H1 (cell line): ENCODE results near the gene GPR161. TPM values are rescaled to one million over a fixed set of nuclear protein-coding genes. Genes with fewer than 3 reads are reported as not detected.

ENCODE experiments used
- CTCF ChIA-PET: fragments of 300-600 bp; sonication (Branson Sonifier 250); formaldehyde crosslinking; loops from one replicate; lab custom pipeline; 2021; ENCODE audit not compliant: partially characterized antibody; lab: Charles Lee
- POLR2A ChIA-PET: fragments of 300-600 bp; sonication (Branson Sonifier 250); formaldehyde crosslinking; loops from one replicate; lab custom pipeline; 2021; ENCODE audit warnings: inconsistent platforms; ENCODE audit not compliant: partially characterized antibody; lab: Charles Lee
- DNase-seq, 2 experiments: peaks; one replicate each; pipeline versions ENCODE4 v3.0.0 to v3.0.0-alpha.2; 2010 to 2022; ENCODE audit warnings: low spot score in 2 of 2, low read depth in 1 of 2, mixed read lengths in 1 of 2
- FAIRE-seq: peaks from 2 replicates; lab custom pipeline; 2011; peaks lifted over from hg19 to GRCh38; lab: Jason Lieb, UNC
- H2AFZ ChIP-seq: 2 replicates; pipeline ENCODE4 v1.8.1; 2012; ENCODE audit warnings: low read length, inconsistent platforms
- H2AK5ac ChIP-seq: 2 replicates; pipeline ENCODE4 v1.6.1; 2013; ENCODE audit warnings: low read depth, low read length
- H2BK120ac ChIP-seq: replicated peaks from 2 replicates; pipeline ENCODE3; 2013; ENCODE audit warnings: low read depth, low read length, inconsistent platforms
- H2BK12ac ChIP-seq: 2 replicates; pipeline ENCODE4 v1.6.1; 2013; ENCODE audit warnings: low read depth, low read length
- H2BK15ac ChIP-seq: 2 replicates; pipeline ENCODE4 v1.6.1; 2013; ENCODE audit warnings: low read length
- H2BK20ac ChIP-seq: 2 replicates; pipeline ENCODE4 v1.6.1; 2013; ENCODE audit warnings: low read length
- H2BK5ac ChIP-seq: 2 replicates; pipeline ENCODE4 v1.6.1; 2013; ENCODE audit warnings: low read depth, low read length
- H3K14ac ChIP-seq: 2 replicates; pipeline ENCODE4 v1.6.1; 2013; ENCODE audit warnings: inconsistent platforms; ENCODE audit not compliant: insufficient read length
- H3K18ac ChIP-seq: 2 replicates; pipeline ENCODE4 v1.6.1; 2013; ENCODE audit warnings: low read length; ENCODE audit errors: extremely low read depth
- H3K23ac ChIP-seq: 2 replicates; pipeline ENCODE4 v1.6.1; 2013; ENCODE audit warnings: inconsistent platforms; ENCODE audit not compliant: insufficient read length
- H3K23me2 ChIP-seq: 2 replicates; pipeline ENCODE4 v1.6.1; 2013; ENCODE audit warnings: low read depth, low read length
- H3K27ac ChIP-seq: 2 replicates; pipeline ENCODE4 v1.6.1; 2011; ENCODE audit warnings: low read depth, low read length, inconsistent platforms
- H3K27me3 ChIP-seq, 4 experiments: replicated peaks in 1 of 4; 1 replicate in 1 of 4; 2 replicates in 3 of 4; pipeline versions ENCODE4 v1.6.1 to v1.8.1; 2011 to 2013; ENCODE audit warnings: low read length in 3 of 4, mild to moderate bottlenecking in 3 of 4, inconsistent platforms in 2 of 4, mixed read lengths in 2 of 4, moderate library complexity in 1 of 4; ENCODE audit not compliant: control insufficient read depth in 3 of 4, insufficient read depth in 3 of 4; ENCODE audit errors: extremely low read depth in 1 of 4
- H3K36me3 ChIP-seq, 4 experiments: 2 replicates each; pipeline versions ENCODE4 v1.6.1 to v1.8.1; 2011 to 2013; ENCODE audit warnings: mild to moderate bottlenecking in 4 of 4, low read length in 3 of 4, moderate library complexity in 2 of 4, control low read depth in 1 of 4, inconsistent platforms in 1 of 4; ENCODE audit not compliant: insufficient read depth in 4 of 4, control insufficient read depth in 2 of 4
- H3K4ac ChIP-seq: replicated peaks from 2 replicates; pipeline ENCODE3; 2013; ENCODE audit warnings: low read length, low read depth, mixed read lengths, inconsistent platforms; ENCODE audit not compliant: insufficient read length
- H3K4me1 ChIP-seq, 4 experiments: replicated peaks in 1 of 4; 1 replicate in 1 of 4; 2 replicates in 3 of 4; pipeline versions ENCODE4 v1.6.1 to v1.8.1; 2011 to 2013; ENCODE audit warnings: low read length in 3 of 4, inconsistent platforms in 2 of 4, mixed read lengths in 1 of 4; ENCODE audit not compliant: insufficient read depth in 4 of 4, control insufficient read depth in 3 of 4
- H3K4me2 ChIP-seq, 2 experiments: 2 replicates each; pipeline versions ENCODE4 v1.6.1 to v1.8.1; 2011 to 2013; ENCODE audit warnings: low read depth in 2 of 2, low read length in 2 of 2, control low read depth in 1 of 2, inconsistent platforms in 1 of 2, mild to moderate bottlenecking in 1 of 2; ENCODE audit not compliant: insufficient read depth in 1 of 2
- H3K4me3 ChIP-seq, 4 experiments: fragments of 200-600, 300-600 bp in 1 of 4; sonication (generic), shearing (Covaris generic), sonication (Bioruptor Twin) in 1 of 4; 2 replicates each; pipeline versions ENCODE4 v1.5.1 to v1.8.1; 2011 to 2016; ENCODE audit warnings: low read length in 4 of 4, low read depth in 3 of 4, control low read depth in 2 of 4, inconsistent platforms in 2 of 4, mild to moderate bottlenecking in 2 of 4, mixed read lengths in 1 of 4, moderate library complexity in 1 of 4; ENCODE audit not compliant: insufficient read depth in 2 of 4; ENCODE audit errors: extremely low read depth in 1 of 4
- H3K56ac ChIP-seq: replicated peaks from 2 replicates; pipeline ENCODE3; 2013; ENCODE audit warnings: low read depth, mild to moderate bottlenecking, mixed read lengths, low read length, inconsistent platforms; ENCODE audit not compliant: insufficient read length
- H3K79me1 ChIP-seq: 2 replicates; pipeline ENCODE4 v1.6.1; 2013; ENCODE audit warnings: low read depth, low read length, control low read depth
- H3K79me2 ChIP-seq, 2 experiments: 2 replicates each; pipeline versions ENCODE4 v1.6.1 to v1.8.1; 2012 to 2013; ENCODE audit warnings: low read length in 2 of 2, mild to moderate bottlenecking in 2 of 2, inconsistent platforms in 1 of 2; ENCODE audit not compliant: insufficient read depth in 2 of 2, control insufficient read depth in 1 of 2
- H3K9ac ChIP-seq, 4 experiments: replicated peaks in 1 of 4; 1 replicate in 1 of 4; 2 replicates in 3 of 4; pipeline versions ENCODE4 v1.6.1 to v1.8.1; 2011 to 2013; ENCODE audit warnings: low read depth in 3 of 4, low read length in 3 of 4, control low read depth in 2 of 4, mild to moderate bottlenecking in 2 of 4, moderate library complexity in 2 of 4, inconsistent platforms in 1 of 4; ENCODE audit errors: extremely low read depth in 1 of 4
- H3K9me3 ChIP-seq, 2 experiments: 2 replicates each; pipeline versions ENCODE4 v1.6.1 to v1.8.1; 2012 to 2013; ENCODE audit warnings: mild to moderate bottlenecking in 2 of 2, moderate library complexity in 2 of 2, control low read depth in 1 of 2, inconsistent platforms in 1 of 2, low read depth in 1 of 2, low read length in 1 of 2, mixed read lengths in 1 of 2; ENCODE audit not compliant: insufficient read depth in 2 of 2
- H4K20me1 ChIP-seq, 2 experiments: replicated peaks in 1 of 2; 2 replicates each; pipeline versions ENCODE3 to v1.8.1; 2011 to 2013; ENCODE audit warnings: inconsistent platforms in 2 of 2, low read length in 2 of 2, mild to moderate bottlenecking in 1 of 2; ENCODE audit not compliant: insufficient read depth in 2 of 2, control insufficient read depth in 1 of 2
- H4K5ac ChIP-seq: 2 replicates; pipeline ENCODE4 v1.6.1; 2013; ENCODE audit warnings: low read length, low read depth, mixed read lengths, inconsistent platforms; ENCODE audit not compliant: insufficient read length
- H4K8ac ChIP-seq: 2 replicates; pipeline ENCODE4 v1.8.0; 2013; ENCODE audit warnings: mild to moderate bottlenecking, moderate library complexity, low read length, inconsistent platforms; ENCODE audit not compliant: insufficient read depth; ENCODE audit errors: extremely low read depth
- H4K91ac ChIP-seq: replicated peaks from 2 replicates; pipeline ENCODE3; 2013; ENCODE audit warnings: low read length, mixed read lengths, inconsistent platforms; ENCODE audit not compliant: insufficient read length
- CBX8 ChIP-seq: fragments of 300-800, 300-1000 bp; sonication (generic); IDR thresholded peaks from 2 replicates; pipeline ENCODE4 v1.7.1; 2016; ENCODE audit warnings: low read depth, low read length, borderline replicate concordance
- POU5F1 ChIP-seq: IDR thresholded peaks from 2 replicates; pipeline ENCODE4 v1.6.1; 2011; ENCODE audit warnings: low read depth, mild to moderate bottlenecking, low read length, moderate library complexity
- SP1 ChIP-seq: IDR thresholded peaks from 2 replicates; pipeline ENCODE4 v1.6.1; 2011; ENCODE audit warnings: low read depth, low read length
- WGBS, 2 experiments: shearing (Covaris generic) in 1 of 2; methylation state at CpG; one replicate each; pipeline versions ENCODE4 v1.1.6 to v1.1.7; 2013 to 2015; ENCODE audit warnings: low lambda C conversion rate in 2 of 2, mixed read lengths in 2 of 2, inconsistent platforms in 1 of 2, low coverage in 1 of 2, missing lambda C conversion rate in 1 of 2; ENCODE audit not compliant: insufficient replicate concordance in 2 of 2, insufficient coverage in 1 of 2, insufficient read length in 1 of 2; ENCODE audit errors: extremely low coverage in 1 of 2, missing lambda C conversion rate in 1 of 2; 5-methylcytosine and 5-hydroxymethylcytosine counted together
- polyA plus RNA-seq, 7 experiments: library from polyadenylated mRNA; depleted of rRNA in 3 of 7; stranded (reverse) in 5 of 7; unstranded in 2 of 7; fragments of >200 nt in 5 of 7; fragments of 200-250 nt in 2 of 7; gene quantifications; 1 replicate in 5 of 7; 2 replicates in 1 of 7; 4 replicates in 1 of 7; pipeline versions ENCODE4 v1.2.1 to v1.2.3, GENCODE V29; 2011 to 2013; ENCODE audit warnings: missing spikeins in 2 of 7, mixed read lengths in 2 of 7
- total RNA-seq: library from RNA; stranded (reverse); fragmentation: NEBNext Ultra II Directional; extraction: Animal tissue kit (Norgen Biotek cat#: 25700); gene quantifications from 2 replicates; pipeline ENCODE4 v1.2.1, GENCODE V29; 2021

GPR161 gene
- total and polyA plus RNA-seq, 2 of the 8 experiments (the other 6 are each of a cell fraction or from before 2014, with no cell fraction given): 13.7 to 16.8 TPM

- no peak for FAIRE-seq
- CTCF ChIA-PET: interaction anchor here (0.6 to 8.0 kb wide), 32 partner anchors 9 to 1174 kb away, joined by 3 to 76 read pairs (median 5); no protein-coding TSS in a partner anchor
- H3K36me3 ChIP-seq: peaks cover 0 to 2% (median 0%) of the 10 kb centered on the region in 4 experiments; a peak in 1 of 8 replicates
Measured at GRCh38 chr1:168083456-168084325, 53.0 kb downstream of the GPR161 start.

More at GRCh38 chr1:168083456-168084325, 53.0 kb downstream of the GPR161 start:
- Histone ChIP-seq H4K8ac (no peak overlapping the region), H3K4me1 (0 out of 7 replicates have a peak, but pooled peaks cover 0 to 2% (median 0%) of the 10 kb centered on the region in 4 experiments), H3K23ac (no peak overlapping the region), H3K56ac (no peak overlapping the region), H2BK5ac (no peak overlapping the region), H3K18ac (no peak overlapping the region), H3K9ac (no peak overlapping the region), H3K4ac (no peak overlapping the region), H2BK12ac (no peak overlapping the region), H2BK20ac (no peak overlapping the region), H2BK15ac (no peak overlapping the region), H3K9me3 (no peaks in the 10 kb centered on the region), H3K14ac (no peak overlapping the region), H3K4me3 (no peak overlapping the region), H3K23me2 (no peaks in the 10 kb centered on the region), H3K27me3 (no peaks in the 10 kb centered on the region), H2BK120ac (no peak overlapping the region), H4K91ac (no peak overlapping the region), H3K79me1 (no peaks in the 10 kb centered on the region), H4K5ac (no peak overlapping the region), H3K4me2 (no peak overlapping the region), H3K79me2 (no peaks in the 10 kb centered on the region), H4K20me1 (peaks cover 0 to 1% of the 10 kb centered on the region in 2 experiments), H3K27ac (no peak overlapping the region), H2AK5ac (no peak overlapping the region), H2AFZ (no peak overlapping the region)
- no peak for DNase-seq
- 89% methylated on average over 7 of the region's 7 CpGs; no CpG with 5 or more reads in 1 of the 2 experiments for WGBS, 2 experiments
- TF ChIP-seq CBX8 (no peak), SP1 (no peak), POU5F1 (no peak)
- POLR2A ChIA-PET: no interaction called here
